Fibroblast of pulmonary artery (primary cell): ENCODE measurements around the gene PPT1.
A peak's percentile ranks its signal among the peaks of the same experiment; 100 is the strongest.

Source experiments
- DNase-seq: peaks from one replicate; pipeline ENCODE4 v3.0.0-alpha.2; 2010; ENCODE audit warnings: low read depth
- H3K4me3 ChIP-seq: replicated peaks from 2 replicates; pipeline ENCODE4 v1.5.1; 2011; ENCODE audit warnings: low read depth, mild to moderate bottlenecking, control low read depth, low read length, moderate library complexity
- TF ChIP-seq, protein P1 (sequence below): IDR thresholded peaks from 2 replicates; pipeline ENCODE4 v1.5.1; 2011; ENCODE audit warnings: mild to moderate bottlenecking, control low read depth, low read length, inconsistent platforms; ENCODE audit errors: missing control alignments

The PPT1 gene

DNA sequence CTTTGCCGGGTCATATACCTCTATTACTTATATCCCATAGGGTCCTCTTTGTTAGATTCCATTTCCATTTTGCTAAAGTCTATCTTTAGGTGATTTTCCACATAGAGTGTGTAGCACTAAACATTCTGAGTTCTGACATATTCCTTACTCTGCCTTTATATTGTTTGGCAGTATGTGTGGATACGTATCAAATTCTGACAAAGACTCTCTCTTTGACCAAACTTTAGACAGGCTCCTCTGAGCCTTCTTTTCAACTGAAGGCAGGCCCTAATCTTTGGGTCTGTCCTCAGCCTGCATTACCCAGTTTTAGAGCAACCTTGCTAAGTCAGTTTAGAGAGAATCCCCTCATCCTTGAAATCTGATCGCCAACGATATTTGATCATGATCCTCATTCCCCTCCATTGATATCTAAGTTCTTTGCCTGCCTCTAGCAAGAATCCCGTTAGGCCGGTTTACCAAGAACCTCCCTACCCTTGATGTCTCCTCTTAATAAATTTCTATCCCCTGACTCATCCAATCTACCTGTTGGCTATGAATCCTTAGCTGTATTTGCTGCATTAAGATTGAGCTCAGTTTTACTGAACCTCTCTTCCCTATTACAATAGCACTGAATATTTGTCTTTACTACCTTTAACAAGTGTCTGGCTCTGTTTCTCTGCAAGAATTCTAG lies 10.4 kb upstream of the PPT1 start:
- TF ChIP-seq, protein P1, sequence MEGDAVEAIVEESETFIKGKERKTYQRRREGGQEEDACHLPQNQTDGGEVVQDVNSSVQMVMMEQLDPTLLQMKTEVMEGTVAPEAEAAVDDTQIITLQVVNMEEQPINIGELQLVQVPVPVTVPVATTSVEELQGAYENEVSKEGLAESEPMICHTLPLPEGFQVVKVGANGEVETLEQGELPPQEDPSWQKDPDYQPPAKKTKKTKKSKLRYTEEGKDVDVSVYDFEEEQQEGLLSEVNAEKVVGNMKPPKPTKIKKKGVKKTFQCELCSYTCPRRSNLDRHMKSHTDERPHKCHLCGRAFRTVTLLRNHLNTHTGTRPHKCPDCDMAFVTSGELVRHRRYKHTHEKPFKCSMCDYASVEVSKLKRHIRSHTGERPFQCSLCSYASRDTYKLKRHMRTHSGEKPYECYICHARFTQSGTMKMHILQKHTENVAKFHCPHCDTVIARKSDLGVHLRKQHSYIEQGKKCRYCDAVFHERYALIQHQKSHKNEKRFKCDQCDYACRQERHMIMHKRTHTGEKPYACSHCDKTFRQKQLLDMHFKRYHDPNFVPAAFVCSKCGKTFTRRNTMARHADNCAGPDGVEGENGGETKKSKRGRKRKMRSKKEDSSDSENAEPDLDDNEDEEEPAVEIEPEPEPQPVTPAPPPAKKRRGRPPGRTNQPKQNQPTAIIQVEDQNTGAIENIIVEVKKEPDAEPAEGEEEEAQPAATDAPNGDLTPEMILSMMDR: no peak
- no peak overlapping the region for H3K4me3 ChIP-seq
- no peak for DNase-seq

DNA sequence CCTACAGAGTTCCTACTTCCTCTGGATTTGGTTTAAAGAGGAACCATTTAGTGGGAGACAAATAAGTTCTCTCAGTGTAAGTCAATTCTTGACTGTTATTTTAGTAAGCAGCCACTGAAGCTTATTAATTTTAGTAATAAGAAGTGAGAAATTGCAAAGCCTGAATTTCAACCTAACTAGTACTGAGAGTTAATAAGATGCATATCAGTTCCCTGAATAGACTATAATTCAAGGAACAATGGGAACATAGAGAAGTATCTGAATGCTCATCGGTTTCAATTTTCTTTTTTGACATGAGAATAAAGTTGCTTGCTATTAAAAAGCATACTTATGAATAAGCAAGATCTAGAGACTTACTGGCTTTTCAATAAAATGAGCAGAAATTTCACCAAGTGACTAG lies 8.0 kb upstream of the PPT1 start:
- H3K4me3 ChIP-seq: no peak overlapping the region
- no peak for DNase-seq
- TF ChIP-seq, protein P1: no peak

DNA sequence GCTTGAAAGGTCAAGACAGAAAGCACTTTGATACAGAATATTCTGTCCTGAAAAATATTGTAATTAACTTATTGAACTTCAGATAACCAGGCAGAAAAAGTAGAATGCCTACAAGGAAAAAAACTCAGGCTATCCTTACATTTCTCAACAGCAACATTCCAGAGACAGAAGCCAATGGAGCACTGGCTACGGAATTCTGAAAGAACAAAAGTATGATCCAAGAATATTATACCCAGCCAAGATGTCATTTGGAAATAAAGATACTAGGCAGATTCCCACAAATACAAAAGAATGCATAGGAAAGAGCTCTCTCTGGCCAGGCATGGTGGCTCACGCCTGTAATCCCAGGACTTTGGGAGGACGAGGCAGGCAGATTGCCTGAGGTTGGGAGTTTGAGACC lies 5.8 kb upstream of the PPT1 start:
- H3K4me3 ChIP-seq: no peak overlapping the region
- TF ChIP-seq, protein P1: no peak
- DNase-seq: no peak

DNA sequence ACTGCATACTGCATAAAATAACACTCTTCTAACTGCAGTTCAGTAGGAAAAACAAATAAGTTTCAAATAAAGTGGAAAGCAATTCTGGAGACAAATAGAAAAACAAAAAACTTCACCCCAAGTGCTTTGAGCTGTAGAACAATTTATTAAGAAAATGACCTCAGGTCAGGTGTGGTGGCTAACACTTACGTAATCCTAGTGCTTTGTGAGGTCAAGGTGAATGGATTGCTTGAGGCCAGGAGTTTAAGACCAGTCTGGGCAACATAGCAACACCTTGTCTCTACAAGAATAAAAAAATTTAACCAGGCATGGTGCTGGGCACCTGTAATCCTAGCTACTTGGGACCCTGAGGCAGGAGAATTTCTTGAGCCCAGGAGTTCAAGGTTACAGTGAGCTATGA lies 5.0 kb upstream of the PPT1 start:
- TF ChIP-seq, protein P1: no peak
- no peak overlapping the region for H3K4me3 ChIP-seq
- DNase-seq: no peak

DNA sequence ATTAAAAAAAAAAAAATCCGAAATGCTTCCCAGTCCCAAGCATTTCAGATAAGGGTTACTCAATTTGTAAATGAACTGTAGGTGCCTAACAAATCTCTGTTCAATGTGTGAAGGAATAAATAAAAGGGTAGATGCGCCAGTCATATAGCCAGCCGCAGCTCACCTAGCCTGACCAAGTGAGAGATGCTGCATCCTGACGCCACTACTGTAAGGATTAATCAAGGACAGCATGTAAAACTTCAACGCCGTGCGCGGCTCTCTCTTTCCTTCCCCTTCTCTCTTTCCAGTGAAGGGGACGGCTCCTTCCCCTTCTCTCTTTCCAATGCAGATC lies 441 bp downstream of the PPT1 start:
- TF ChIP-seq, protein P1: no peak
- no peak for DNase-seq
- peak overlapping the region; percentile 84 for H3K4me3 ChIP-seq

DNA sequence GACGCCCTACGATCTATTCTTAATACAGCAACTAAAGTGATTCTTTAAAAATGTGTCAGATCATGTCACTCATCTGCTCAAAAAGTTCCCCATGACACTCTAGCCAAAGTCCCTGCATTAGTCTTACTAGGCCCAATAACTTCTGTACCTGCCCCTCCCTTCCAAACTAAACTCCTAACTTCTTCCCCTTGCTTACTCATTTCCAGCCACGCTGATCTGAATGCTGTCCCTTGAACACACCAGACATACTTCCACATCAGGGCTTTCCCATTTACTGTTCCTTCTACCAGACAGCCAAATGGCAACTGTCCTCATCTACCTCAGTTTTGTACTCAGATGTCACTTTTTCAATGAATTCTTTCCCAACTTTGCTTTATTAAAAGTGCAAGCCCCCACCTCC lies 1.2 kb downstream of the PPT1 start:
- no peak for DNase-seq
- H3K4me3 ChIP-seq: no peak overlapping the region

DNA sequence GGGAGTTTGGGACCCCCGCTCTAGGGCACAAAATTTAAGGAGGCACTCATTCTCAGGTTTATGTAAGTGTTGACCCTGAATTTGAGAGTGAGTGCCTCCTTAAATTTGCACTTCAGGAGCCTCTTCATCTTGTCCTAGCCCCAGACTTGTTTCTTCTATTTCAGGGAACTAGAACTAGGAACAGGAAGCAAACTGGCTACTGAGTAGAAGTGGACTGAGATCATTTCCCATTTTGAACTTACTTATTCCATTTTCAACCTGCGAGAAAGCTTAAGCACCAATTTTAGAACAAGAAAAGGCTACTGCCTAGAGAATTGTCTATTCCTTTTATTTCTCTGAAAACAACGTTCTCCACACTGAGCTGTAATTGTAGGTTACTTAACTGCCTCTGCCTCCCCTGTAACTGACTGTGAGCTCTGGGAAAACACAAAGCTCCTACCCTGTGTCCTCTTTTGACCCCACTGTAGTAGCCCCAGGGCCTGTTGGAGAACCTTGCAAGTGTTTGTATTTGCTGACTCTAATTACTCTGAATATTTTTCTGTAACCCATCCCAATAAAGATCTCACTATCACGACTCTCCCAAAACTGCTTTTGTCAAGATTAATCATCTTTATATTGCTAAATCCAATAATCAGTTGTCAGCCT lies 2.5 kb downstream of the PPT1 start:
- TF ChIP-seq, protein P1: no peak
- no peak overlapping the region for H3K4me3 ChIP-seq
- no peak for DNase-seq

More for the DNA sequence above, 1.2 kb downstream of the PPT1 start:
- TF ChIP-seq, protein P1: no peak
